HepG2 (cell line): ENCODE measurements around the gene ILDR2.

Experiments used
- HMG20B ChIP-seq: conservative IDR thresholded peaks from 2 replicates; pipeline ENCODE4 v1.6.1; 2016; ENCODE audit warnings: missing genetic modification reagents, missing compliant biosample characterization
- NFKBIZ ChIP-seq: IDR thresholded peaks from 2 replicates; pipeline ENCODE4 v1.6.1; 2018; ENCODE audit warnings: missing genetic modification reagents, missing compliant biosample characterization
- ZNF558 ChIP-seq: sonication (generic); formaldehyde crosslinking; IDR thresholded peaks from 2 replicates; pipeline ENCODE4 v1.9.0; 2022; ENCODE audit warnings: mild to moderate bottlenecking, missing genetic modification reagents, borderline replicate concordance

- TF ChIP-seq HMG20B (no peak), NFKBIZ (CRISPR knock-in tag) (no peak), ZNF558 (CRISPR knock-in tag) (no peak)
These were observed 37.4 kb downstream of the ILDR2 start for GRCh38 chr1:166937962-166938361.
